GM12878 (cell line): ENCODE measurements around the gene APOE. TPM values are rescaled to one million over a fixed set of nuclear protein-coding genes. Genes with fewer than 3 reads are reported as not detected.

Experiments
- ATAC-seq: fragments of 200-7000 bp; cut with Tn5 transposase; 3 replicates; pipeline ENCODE4 v1.9.1; 2020; ENCODE audit warnings: mild to moderate bottlenecking, moderate library complexity
- BruUV-seq: library from RNA; stranded (reverse); fragments of 400-500 nt; replicated peaks from 2 replicates; lab custom pipeline; 2021; lab: Mats Ljungman, UMichigan
- CTCF ChIA-PET: fragments of 300-600 bp; sonication (Branson Sonifier 250); formaldehyde crosslinking; extraction: SDS; loops from one replicate; lab custom pipeline; 2021; ENCODE audit warnings: inconsistent platforms; lab: Yijun Ruan, JAX
- POLR2A ChIA-PET: fragments of 350-600 bp; formaldehyde crosslinking; extraction: SDS; loops from one replicate; lab custom pipeline; 2021; ENCODE audit warnings: inconsistent platforms; lab: Charles Lee
- RAD21 ChIA-PET: fragments of 300-600 bp; sonication (Branson Sonifier 250); formaldehyde crosslinking; loops from one replicate; lab custom pipeline; 2023; ENCODE audit warnings: antibody characterized with exemption; ENCODE audit not compliant: unreplicated experiment; lab: Charles Lee
- SMC1A ChIA-PET: fragments of 300-600 bp; sonication (Branson Sonifier 250); formaldehyde crosslinking; loops from one replicate; lab custom pipeline; 2023; ENCODE audit not compliant: unreplicated experiment, uncharacterized antibody; lab: Charles Lee
- DNase-seq: peaks from one replicate; pipeline ENCODE4 v3.0.0-alpha.2; 2011; ENCODE audit warnings: low read depth, low spot score
- FAIRE-seq: peaks from 3 replicates; lab custom pipeline; 2011; peaks lifted over from hg19 to GRCh38; lab: Jason Lieb, UNC
- H2AFZ ChIP-seq: 2 replicates; pipeline ENCODE4 v1.6.0; 2011; ENCODE audit warnings: low read depth, low read length, control low read depth; ENCODE audit not compliant: control insufficient read depth
- H3K27ac ChIP-seq: 2 replicates; pipeline ENCODE4 v1.5.1; 2011; ENCODE audit warnings: control low read depth; ENCODE audit not compliant: control insufficient read depth, insufficient read depth
- H3K27me3 ChIP-seq, 2 experiments: replicated peaks in 1 of 2; 2 replicates each; pipeline versions ENCODE4 v1.6.0 to v1.6.1; 2011; ENCODE audit warnings: low read length in 1 of 2; ENCODE audit not compliant: control insufficient read depth in 2 of 2, insufficient read depth in 2 of 2
- H3K36me3 ChIP-seq, 2 experiments: 2 replicates each; pipeline ENCODE4 v1.5.1; 2011; ENCODE audit warnings: low read length in 1 of 2; ENCODE audit not compliant: control insufficient read depth in 2 of 2, insufficient read depth in 2 of 2
- H3K4me1 ChIP-seq: 2 replicates; pipeline ENCODE4 v1.6.1; 2011; ENCODE audit warnings: mild to moderate bottlenecking, low read length, moderate library complexity, mixed read lengths; ENCODE audit not compliant: control insufficient read depth, insufficient read depth
- H3K4me2 ChIP-seq: 2 replicates; pipeline ENCODE4 v1.6.0; 2011; ENCODE audit warnings: control low read depth; ENCODE audit not compliant: control insufficient read depth, insufficient read depth
- H3K4me3 ChIP-seq: fragments of 200-600 bp; sonication (generic); 2 replicates; pipeline ENCODE4 v1.5.1; 2016
- H3K79me2 ChIP-seq: 2 replicates; pipeline ENCODE4 v1.6.0; 2011; ENCODE audit warnings: low read length; ENCODE audit not compliant: control insufficient read depth, insufficient read depth
- H3K9ac ChIP-seq: 2 replicates; pipeline ENCODE4 v1.8.0; 2011; ENCODE audit warnings: low read length, control low read depth, mixed read lengths; ENCODE audit not compliant: control insufficient read depth, insufficient read depth
- H3K9me3 ChIP-seq: replicated peaks from 3 replicates; pipeline ENCODE4 v1.5.1; 2011; ENCODE audit warnings: mild to moderate bottlenecking, low read length; ENCODE audit not compliant: control insufficient read depth, insufficient read depth
- H4K20me1 ChIP-seq: 2 replicates; pipeline ENCODE4 v1.6.0; 2011; ENCODE audit not compliant: control insufficient read depth, insufficient read depth
- BCL11A ChIP-seq: IDR thresholded peaks from 2 replicates; pipeline ENCODE4 v1.6.1; 2011; ENCODE audit warnings: low read depth, low read length
- EP300 ChIP-seq, 2 experiments: fragments of 150-350 bp in 1 of 2; IDR thresholded peaks; 2 replicates each; pipeline ENCODE4 v1.6.1; 2011 to 2012; ENCODE audit warnings: low read depth in 2 of 2, low read length in 2 of 2, borderline replicate concordance in 1 of 2, improper control_type of control experiment in 1 of 2, inconsistent platforms in 1 of 2; ENCODE audit not compliant: control insufficient read depth in 1 of 2
- JUNB ChIP-seq: IDR thresholded peaks from 2 replicates; pipeline ENCODE4 v1.6.1; 2016; ENCODE audit warnings: antibody characterized with exemption, mild to moderate bottlenecking
- NFIC ChIP-seq: IDR thresholded peaks from 2 replicates; pipeline ENCODE4 v1.6.1; 2012; ENCODE audit warnings: low read depth, mild to moderate bottlenecking, inconsistent platforms, low read length, moderate library complexity
- NKRF ChIP-seq: fragments of 450-650 bp; conservative IDR thresholded peaks from 2 replicates; pipeline ENCODE4 v1.6.1; 2017; ENCODE audit warnings: mild to moderate bottlenecking, moderate library complexity
- PAX5 ChIP-seq: IDR thresholded peaks from 2 replicates; pipeline ENCODE4 v1.6.1; 2011; ENCODE audit warnings: low read depth, low read length, borderline replicate concordance
- PAX8 ChIP-seq: fragments of 450-650 bp; IDR thresholded peaks from 2 replicates; pipeline ENCODE4 v1.6.1; 2017; ENCODE audit warnings: mild to moderate bottlenecking, moderate library complexity
- PBX3 ChIP-seq: IDR thresholded peaks from 2 replicates; pipeline ENCODE4 v1.6.1; 2011; ENCODE audit warnings: mild to moderate bottlenecking, low read depth, low read length, moderate library complexity; ENCODE audit not compliant: insufficient replicate concordance
- TCF7 ChIP-seq: IDR thresholded peaks from 2 replicates; pipeline ENCODE4 v1.6.1; 2014; ENCODE audit warnings: antibody characterized with exemption, borderline replicate concordance
- ZSCAN29 ChIP-seq: fragments of 450-650 bp; IDR thresholded peaks from 2 replicates; pipeline ENCODE4 v1.6.1; 2017; ENCODE audit warnings: mild to moderate bottlenecking, moderate library complexity
- WGBS: methylation state at CpG from one replicate; pipeline ENCODE4 v1.1.6; 2016; ENCODE audit warnings: low lambda C conversion rate; ENCODE audit not compliant: insufficient replicate concordance, insufficient coverage; ENCODE audit errors: missing lambda C conversion rate; 5-methylcytosine and 5-hydroxymethylcytosine counted together
- in situ Hi-C: fragments of 300-500 bp; cut with MboI; formaldehyde crosslinking; loops from 9 replicates; pipeline ENCODE4 v1.14.3; 2018; ENCODE audit warnings: mixed read lengths
- intact Hi-C: fragments of 100-400 bp; cut with micrococcal nuclease; formaldehyde crosslinking; loops from one replicate; pipeline ENCODE4 v1.14.2; 2022; ENCODE audit not compliant: unreplicated experiment
- polyA plus RNA-seq, 11 experiments: library from polyadenylated mRNA; depleted of rRNA in 4 of 11; unstranded in 6 of 11; stranded (reverse) in 5 of 11; fragments of >200 nt; fragmentation: Nextera tagmentation in 4 of 11; fragmentation: Illumina TruSeq in 1 of 11; extraction: Ambion mirVana in 4 of 11; extraction: Trizol in 1 of 11; gene quantifications; 1 replicate in 1 of 11; 2 replicates in 10 of 11; pipeline versions ENCODE4 v1.2.1 to v1.2.3, GENCODE V29; 2011 to 2016; ENCODE audit warnings: inconsistent platforms in 2 of 11, missing spikeins in 2 of 11, low read depth in 1 of 11
- total RNA-seq, 4 experiments: library from RNA; depleted of rRNA in 3 of 4; stranded (reverse); fragments of >200 nt in 3 of 4; fragmentation: Illumina TruSeq in 1 of 4; extraction: Trizol in 1 of 4; gene quantifications; 2 replicates each; pipeline versions ENCODE4 v1.2.1 to v1.2.3, GENCODE V29; 2013 to 2021
- TF ChIP-seq, protein P1 (sequence below): IDR thresholded peaks from 2 replicates; pipeline ENCODE4 v1.6.1; 2012; ENCODE audit warnings: improper control_type of control experiment, low read depth, low read length; ENCODE audit not compliant: insufficient replicate concordance
- TF ChIP-seq, protein P2 (sequence below): fragments of 150-350 bp; IDR thresholded peaks from 2 replicates; pipeline ENCODE4 v1.6.1; 2014; ENCODE audit warnings: mild to moderate bottlenecking, low read depth, low read length

The APOE gene
- total and polyA plus RNA-seq, 10 of the 15 experiments (the other 5 are each of a cell fraction or from before 2014, with no cell fraction given), result 0.22 to 3.7 (median 0.44) TPM; not detected in 4

- POLR2A ChIA-PET, result no interaction called here
- TF ChIP-seq PBX3 (no peak), EP300 (IDR thresholded peaks at IDR 0.05; ENCODE audit: borderline replicate concordance in 1 of 2, control insufficient read depth in 1 of 2, low read depth in 2 of 2, low read length in 2 of 2) (no peak), NKRF (no peak), JUNB (no peak), PAX8 (no peak), BCL11A (no peak), NFIC (no peak), PAX5 (no peak), ZSCAN29 (no peak), TCF7 (no peak)
- TF ChIP-seq, protein P1, sequence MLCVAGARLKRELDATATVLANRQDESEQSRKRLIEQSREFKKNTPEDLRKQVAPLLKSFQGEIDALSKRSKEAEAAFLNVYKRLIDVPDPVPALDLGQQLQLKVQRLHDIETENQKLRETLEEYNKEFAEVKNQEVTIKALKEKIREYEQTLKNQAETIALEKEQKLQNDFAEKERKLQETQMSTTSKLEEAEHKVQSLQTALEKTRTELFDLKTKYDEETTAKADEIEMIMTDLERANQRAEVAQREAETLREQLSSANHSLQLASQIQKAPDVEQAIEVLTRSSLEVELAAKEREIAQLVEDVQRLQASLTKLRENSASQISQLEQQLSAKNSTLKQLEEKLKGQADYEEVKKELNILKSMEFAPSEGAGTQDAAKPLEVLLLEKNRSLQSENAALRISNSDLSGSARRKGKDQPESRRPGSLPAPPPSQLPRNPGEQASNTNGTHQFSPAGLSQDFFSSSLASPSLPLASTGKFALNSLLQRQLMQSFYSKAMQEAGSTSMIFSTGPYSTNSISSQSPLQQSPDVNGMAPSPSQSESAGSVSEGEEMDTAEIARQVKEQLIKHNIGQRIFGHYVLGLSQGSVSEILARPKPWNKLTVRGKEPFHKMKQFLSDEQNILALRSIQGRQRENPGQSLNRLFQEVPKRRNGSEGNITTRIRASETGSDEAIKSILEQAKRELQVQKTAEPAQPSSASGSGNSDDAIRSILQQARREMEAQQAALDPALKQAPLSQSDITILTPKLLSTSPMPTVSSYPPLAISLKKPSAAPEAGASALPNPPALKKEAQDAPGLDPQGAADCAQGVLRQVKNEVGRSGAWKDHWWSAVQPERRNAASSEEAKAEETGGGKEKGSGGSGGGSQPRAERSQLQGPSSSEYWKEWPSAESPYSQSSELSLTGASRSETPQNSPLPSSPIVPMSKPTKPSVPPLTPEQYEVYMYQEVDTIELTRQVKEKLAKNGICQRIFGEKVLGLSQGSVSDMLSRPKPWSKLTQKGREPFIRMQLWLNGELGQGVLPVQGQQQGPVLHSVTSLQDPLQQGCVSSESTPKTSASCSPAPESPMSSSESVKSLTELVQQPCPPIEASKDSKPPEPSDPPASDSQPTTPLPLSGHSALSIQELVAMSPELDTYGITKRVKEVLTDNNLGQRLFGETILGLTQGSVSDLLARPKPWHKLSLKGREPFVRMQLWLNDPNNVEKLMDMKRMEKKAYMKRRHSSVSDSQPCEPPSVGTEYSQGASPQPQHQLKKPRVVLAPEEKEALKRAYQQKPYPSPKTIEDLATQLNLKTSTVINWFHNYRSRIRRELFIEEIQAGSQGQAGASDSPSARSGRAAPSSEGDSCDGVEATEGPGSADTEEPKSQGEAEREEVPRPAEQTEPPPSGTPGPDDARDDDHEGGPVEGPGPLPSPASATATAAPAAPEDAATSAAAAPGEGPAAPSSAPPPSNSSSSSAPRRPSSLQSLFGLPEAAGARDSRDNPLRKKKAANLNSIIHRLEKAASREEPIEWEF, result no peak
- TF ChIP-seq, protein P2, sequence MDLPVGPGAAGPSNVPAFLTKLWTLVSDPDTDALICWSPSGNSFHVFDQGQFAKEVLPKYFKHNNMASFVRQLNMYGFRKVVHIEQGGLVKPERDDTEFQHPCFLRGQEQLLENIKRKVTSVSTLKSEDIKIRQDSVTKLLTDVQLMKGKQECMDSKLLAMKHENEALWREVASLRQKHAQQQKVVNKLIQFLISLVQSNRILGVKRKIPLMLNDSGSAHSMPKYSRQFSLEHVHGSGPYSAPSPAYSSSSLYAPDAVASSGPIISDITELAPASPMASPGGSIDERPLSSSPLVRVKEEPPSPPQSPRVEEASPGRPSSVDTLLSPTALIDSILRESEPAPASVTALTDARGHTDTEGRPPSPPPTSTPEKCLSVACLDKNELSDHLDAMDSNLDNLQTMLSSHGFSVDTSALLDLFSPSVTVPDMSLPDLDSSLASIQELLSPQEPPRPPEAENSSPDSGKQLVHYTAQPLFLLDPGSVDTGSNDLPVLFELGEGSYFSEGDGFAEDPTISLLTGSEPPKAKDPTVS, result no peak
Observed at GRCh38 chr19:44892932-44893331, 12.7 kb upstream of the APOE start.

More at GRCh38 chr19:44892932-44893331, 12.7 kb upstream of the APOE start:
- no TSS peak for BruUV-seq
- Histone ChIP-seq H3K79me2 (peaks cover 32% of the 10 kb centered on the region), H3K9ac (no peak overlapping the region), H3K4me3 (0 out of 2 replicates have a peak overlapping the region, but pooled peaks have one; percentile 83), H3K4me1 (peaks cover 19% of the 10 kb centered on the region), H3K27ac (no peak overlapping the region), H4K20me1 (no peaks in the 10 kb centered on the region), H3K9me3 (peaks cover 1% of the 10 kb centered on the region; the same call in 1 of the 3 replicates), H3K4me2 (peak overlapping the region; percentile 96), H3K27me3 (no peaks in the 10 kb centered on the region), H2AFZ (no peak overlapping the region), H3K36me3 (peaks cover 2 to 22% of the 10 kb centered on the region in 2 experiments; a peak in 3 of 4 replicates)
- no peak for ATAC-seq
- CTCF ChIA-PET, result interaction anchor here (0.6 to 1.0 kb wide), 2 partner anchors 13 to 663 kb away, joined by 3 read pairs; partner anchors contain the start of gene APOE
- DNase-seq, result no peak
- WGBS, result 99% methylated on average over 7 of the region's 7 CpGs
- SMC1A ChIA-PET, result no interaction called here
- no peak for FAIRE-seq
- RAD21 ChIA-PET, result no interaction called here
- intact Hi-C loops (loop anchor here (5.0 kb wide), 1 partner anchor 46 kb away; the partner anchor contains the start of gene NECTIN2), in situ Hi-C loops (no loop called here)
